Activated CD4-positive, alpha-beta T cell treated with anti-CD3 and anti-CD28 coated beads, Interleukin-2, amount 50 U/mL, for 4 hours (primary cell): ENCODE results near the gene GNAQ.

Source experiments
- DNase-seq, 2 experiments: peaks; one replicate each; pipeline ENCODE4 v3.0.0-alpha.2; 2020

The GNAQ gene

DNA sequence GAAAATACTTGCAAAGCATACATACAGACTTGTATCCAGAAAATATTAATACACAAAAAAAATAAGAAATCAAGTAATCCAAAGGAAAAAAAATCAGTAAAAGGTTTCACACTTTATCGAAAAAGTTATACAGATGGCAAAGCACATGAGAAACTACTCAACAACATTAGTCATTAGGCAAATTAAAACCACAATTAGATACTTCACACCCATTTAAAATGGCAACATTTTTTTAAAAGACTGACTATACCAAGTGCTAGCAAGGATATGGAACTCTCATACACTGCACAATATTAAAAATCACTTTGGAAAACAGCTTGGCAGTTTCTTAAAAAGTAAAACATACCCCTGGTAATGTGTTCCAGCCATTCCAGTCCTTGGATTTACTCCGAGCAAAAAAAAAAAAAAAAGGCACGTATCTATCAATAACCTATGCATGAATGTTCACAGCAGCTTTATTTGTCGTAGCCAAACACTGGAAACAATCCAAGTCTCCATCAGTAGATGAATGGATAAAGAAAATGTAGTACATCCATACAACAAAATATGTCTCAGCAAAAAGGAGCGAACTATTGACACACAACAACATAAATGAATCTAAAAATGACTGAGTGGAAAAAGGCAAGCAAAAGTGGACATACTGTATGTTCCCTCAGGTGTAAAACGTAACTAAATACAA lies 66.0 kb downstream of the GNAQ start:
- no peak for DNase-seq

GRCh38 chr9:77964258-77964657 lies 67.4 kb downstream of the GNAQ start:
- DNase-seq = no peak

- DNase-seq = no peak
Measured at GRCh38 chr9:77961541-77961940, 70.1 kb downstream of the GNAQ start.

- no peak for DNase-seq
Measured at GRCh38 chr9:77960356-77961153, 71.1 kb downstream of the GNAQ start.

- DNase-seq = no peak
Measured at GRCh38 chr9:77959803-77960202, 71.8 kb downstream of the GNAQ start.

GRCh38 chr9:77957652-77958051 lies 74.0 kb downstream of the GNAQ start:
- no peak for DNase-seq

DNA sequence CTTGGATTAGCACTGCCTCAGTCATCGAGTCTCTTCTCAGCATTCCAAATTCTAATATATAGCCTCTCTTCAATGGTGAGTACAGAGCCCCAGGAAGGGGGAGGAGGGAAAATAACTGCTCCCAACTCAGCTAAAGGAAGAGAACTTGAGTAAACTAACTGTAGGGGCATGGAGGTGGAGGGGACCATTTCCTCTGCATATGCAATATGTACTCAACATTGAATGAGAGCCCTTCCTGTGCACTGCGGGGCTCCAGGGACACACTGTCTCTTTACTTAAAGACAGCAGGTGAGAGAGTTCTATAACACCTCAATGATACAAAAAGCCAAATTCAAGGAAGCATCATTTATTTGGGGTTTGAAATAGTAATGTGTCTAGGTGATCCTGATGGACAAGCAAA lies 75.1 kb downstream of the GNAQ start:
- DNase-seq = no peak

- no peak for DNase-seq
Measured at GRCh38 chr9:77954666-77955015, 77.0 kb downstream of the GNAQ start.

- no peak for DNase-seq
Measured at GRCh38 chr9:77954013-77954665, 77.5 kb downstream of the GNAQ start.

GRCh38 chr9:77953590-77953989 lies 78.0 kb downstream of the GNAQ start:
- no peak for DNase-seq

- DNase-seq = no peak
Measured at GRCh38 chr9:77952635-77953328, 78.8 kb downstream of the GNAQ start.

GRCh38 chr9:77951369-77951768 lies 80.2 kb downstream of the GNAQ start:
- no peak for DNase-seq

DNA sequence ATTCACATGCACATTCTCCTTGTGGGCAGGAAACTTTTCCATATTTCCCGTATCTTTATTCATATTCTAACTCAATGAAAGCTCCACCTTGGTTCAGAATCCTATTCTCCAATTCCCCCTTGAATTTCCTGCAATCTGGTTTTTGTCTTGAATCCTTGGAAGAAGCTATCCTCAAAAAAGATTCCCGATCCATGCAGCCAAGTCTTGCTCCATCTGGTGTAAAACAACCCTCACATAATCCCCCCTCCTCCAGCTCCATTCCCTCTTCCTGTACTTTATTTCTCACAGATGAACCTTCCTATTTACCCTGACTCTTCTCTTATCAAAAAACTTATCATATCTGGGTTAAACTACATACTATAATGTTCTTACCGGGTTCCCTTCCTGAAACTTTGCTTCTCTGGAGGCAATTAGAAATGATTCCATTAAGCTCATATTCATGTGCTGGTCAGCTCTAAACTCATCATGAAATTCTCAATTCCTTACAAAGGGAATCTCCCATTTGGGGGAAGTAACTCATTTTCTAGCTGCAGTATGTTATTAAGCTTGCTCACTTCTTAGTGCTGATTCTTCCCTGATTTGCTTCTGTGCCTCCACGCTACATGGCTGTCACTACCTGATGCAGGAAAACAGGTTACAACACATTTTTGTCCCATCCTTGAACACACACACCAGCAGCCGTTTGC lies 81.7 kb downstream of the GNAQ start:
- DNase-seq = no peak

- no peak for DNase-seq
Measured at GRCh38 chr9:77947651-77948050, 84.0 kb downstream of the GNAQ start.

- no peak for DNase-seq
Measured at GRCh38 chr9:77946969-77947620, 84.5 kb downstream of the GNAQ start.

DNA sequence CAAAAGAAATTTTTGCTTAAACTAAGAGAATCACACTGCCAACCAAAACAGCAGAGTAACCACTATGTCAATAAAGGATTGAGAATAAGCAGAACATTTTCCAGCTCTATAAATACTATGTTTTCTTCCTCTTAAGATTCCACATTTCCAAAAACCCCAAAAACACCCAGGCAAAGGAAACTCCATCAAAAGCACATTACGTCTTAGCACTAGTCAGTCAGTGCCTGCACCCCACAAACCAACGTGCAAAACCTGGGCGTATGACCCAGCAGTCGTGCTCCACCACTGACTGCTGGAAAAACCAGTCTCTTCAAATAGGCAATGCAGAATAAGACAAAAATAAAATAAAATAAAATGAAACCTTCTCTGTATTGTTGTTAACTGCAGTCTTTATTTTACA lies 85.3 kb downstream of the GNAQ start:
- DNase-seq = no peak

- DNase-seq = no peak
Measured at GRCh38 chr9:77945798-77946197, 85.8 kb downstream of the GNAQ start.

DNA sequence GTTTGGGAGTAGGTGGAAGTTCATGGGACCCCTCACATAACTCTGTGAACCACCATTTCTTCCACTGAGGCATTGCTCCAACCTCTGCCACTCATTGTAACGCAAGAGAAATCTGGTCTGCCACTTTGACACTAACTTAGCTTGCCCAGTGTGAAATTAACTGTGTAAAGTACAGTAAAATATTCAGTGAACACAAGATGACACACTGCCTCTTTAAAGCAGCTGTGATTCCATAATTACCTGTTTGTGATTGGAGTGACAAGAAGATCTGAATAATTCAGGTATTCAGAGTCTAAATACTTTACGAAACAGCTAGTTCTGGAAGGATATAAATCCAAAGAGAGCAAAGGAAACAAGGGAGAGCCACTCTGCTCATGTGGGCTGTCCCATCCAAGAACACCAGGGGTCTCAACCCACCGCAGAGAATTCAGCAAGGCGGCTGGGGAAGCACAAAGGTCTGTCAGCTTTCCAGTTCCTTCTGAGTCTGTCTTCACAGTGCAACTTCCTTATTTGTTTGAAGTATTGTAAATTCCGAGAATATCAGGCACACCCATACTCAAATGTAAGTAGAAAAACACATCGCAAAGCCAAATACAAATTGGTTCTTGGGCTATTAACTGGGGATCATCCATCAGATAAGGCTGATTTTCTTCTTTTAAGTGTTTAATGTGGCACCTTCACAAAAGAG lies 86.9 kb downstream of the GNAQ start:
- DNase-seq = no peak

GRCh38 chr9:77943057-77943456 lies 88.6 kb downstream of the GNAQ start:
- DNase-seq = no peak

- DNase-seq = no peak
Measured at GRCh38 chr9:77939149-77939668, 92.4 kb downstream of the GNAQ start.

GRCh38 chr9:77938163-77938562 lies 93.4 kb downstream of the GNAQ start:
- DNase-seq = no peak

DNA sequence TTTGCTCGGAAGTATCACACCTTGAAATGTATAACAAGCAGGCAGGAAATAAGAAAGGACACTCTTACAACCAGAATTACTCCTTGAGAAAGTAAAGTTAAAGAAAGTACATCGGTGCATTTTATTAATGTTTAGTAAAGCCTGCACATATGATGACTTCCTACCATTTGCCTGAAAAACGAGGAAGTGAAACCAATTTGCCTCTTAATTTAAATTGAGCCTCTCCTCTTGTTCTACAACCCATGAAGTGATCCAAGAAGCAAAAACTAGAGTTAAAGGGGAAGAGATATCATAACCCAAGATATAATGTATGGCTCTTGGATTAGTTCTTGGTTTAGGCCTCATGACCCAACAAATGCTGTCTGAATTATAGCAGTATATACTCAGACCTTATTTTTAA lies 95.6 kb downstream of the GNAQ start:
- DNase-seq = no peak
